Activated CD8-positive, alpha-beta memory T cell treated with anti-CD3 and anti-CD28 coated beads, Interleukin-2, amount 10 ng/mL, durations not matched to agents 7 days and 5 days (primary cell): ENCODE data around the gene KCNK6. TPM values are rescaled to one million over a fixed set of nuclear protein-coding genes. Genes with fewer than 3 reads are reported as not detected.
A peak's percentile ranks its signal among the peaks of the same experiment; 100 is the strongest.
"Not testable (repeated sequence)": the region's sequence is repeated elsewhere in the genome, so short reads cannot be mapped to it uniquely, and the experiment has no call there.

Experiments used
- ATAC-seq: fragments of 150-1000 bp; cut with Tn5 transposase; one replicate; pipeline ENCODE4 v1.10.0; 2021; ENCODE audit warnings: moderate library complexity
- CTCF ChIA-PET: fragments of 350-600 bp; sonication (Branson Sonifier 250); formaldehyde crosslinking; loops from one replicate; lab custom pipeline; 2021; ENCODE audit warnings: antibody characterized with exemption; lab: Charles Lee
- DNase-seq: peaks from one replicate; pipeline ENCODE4 v3.0.0-alpha.2; 2020
- H3K27ac Mint-ChIP-seq: one replicate; pipeline ENCODE4 v1.8.0; 2021; ENCODE audit warnings: mild to moderate bottlenecking, mixed read lengths
- H3K27me3 Mint-ChIP-seq: one replicate; pipeline ENCODE4 v1.8.0; 2021; ENCODE audit warnings: mixed read lengths
- H3K36me3 Mint-ChIP-seq: one replicate; pipeline ENCODE4 v1.8.0; 2021; ENCODE audit warnings: mild to moderate bottlenecking, mixed read lengths
- H3K4me1 Mint-ChIP-seq: one replicate; pipeline ENCODE4 v1.8.0; 2021; ENCODE audit warnings: mixed read lengths
- H3K4me3 Mint-ChIP-seq: one replicate; pipeline ENCODE4 v1.8.0; 2021; ENCODE audit warnings: mild to moderate bottlenecking, moderate library complexity, mixed read lengths
- H3K9me3 Mint-ChIP-seq: one replicate; pipeline ENCODE4 v1.8.0; 2022; ENCODE audit warnings: low read depth, mixed read lengths
- total RNA-seq, 2 experiments: library from RNA; stranded (reverse); gene quantifications; one replicate each; pipeline ENCODE4 v1.2.3, GENCODE V29; 2021

The KCNK6 gene
- total RNA-seq, 2 experiments from 2014 or later, result 10.8 to 13.5 TPM

- Mint-ChIP-seq H3K4me1 (peaks cover 20% of the 10 kb centered on the region), H3K36me3 (no peaks in the 10 kb centered on the region), H3K9me3 (no peaks in the 10 kb centered on the region), H3K27me3 (peaks cover 28% of the 10 kb centered on the region), H3K4me3 (peak overlapping the region; percentile 82), H3K27ac (peak overlapping the region; percentile 56)
- ATAC-seq (peak; percentile 80), DNase-seq (peak; percentile 94)
- CTCF ChIA-PET, result interaction anchor here (0.7 to 2.1 kb wide), 5 partner anchors 12 to 372 kb away, joined by 3 to 8 read pairs (median 3); partner anchors contain the start of genes CATSPERG and PSMD8
These were observed 42.7 kb downstream of the KCNK6 start for GRCh38 chr19:38362076-38362945.

DNA sequence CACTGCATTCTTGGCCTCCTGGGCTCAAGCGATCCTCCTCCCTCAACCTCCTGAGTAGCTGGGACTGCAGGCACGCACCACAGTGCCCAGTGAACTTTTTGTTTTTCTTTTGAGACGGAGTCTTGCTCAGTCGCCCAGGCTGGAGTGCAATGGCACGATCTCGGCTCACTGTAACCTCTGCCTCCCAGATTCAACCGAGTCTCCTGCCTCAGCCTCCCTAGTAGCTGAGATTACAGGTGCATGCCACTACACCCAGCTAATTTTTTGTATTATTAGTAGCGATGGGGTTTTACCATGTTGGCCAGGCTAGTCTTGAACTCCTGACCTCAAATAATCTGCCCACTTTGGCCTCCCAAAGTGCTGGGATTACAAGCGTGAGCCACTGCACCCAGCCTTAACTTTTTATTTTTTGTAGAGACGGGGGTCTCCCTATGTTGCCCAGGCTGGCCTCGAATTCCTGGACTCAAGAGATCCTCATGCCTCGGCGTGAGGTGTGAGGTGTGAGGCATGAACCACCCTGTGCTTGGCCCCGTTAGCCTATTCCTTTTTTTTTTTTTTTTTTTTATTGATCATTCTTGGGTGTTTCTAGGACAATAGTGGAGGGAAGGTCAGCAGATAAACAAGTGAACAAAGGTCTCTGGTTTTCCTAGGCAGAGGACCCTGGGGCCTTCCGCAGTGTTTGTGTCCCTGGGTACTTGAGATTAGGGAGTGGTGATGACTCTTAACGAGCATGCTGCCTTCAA lies 43.5 kb downstream of the KCNK6 start:
- Mint-ChIP-seq H3K4me3 (peak overlapping the region; percentile 82), H3K4me1 (peaks cover 20% of the 10 kb centered on the region), H3K27me3 (peaks cover 25% of the 10 kb centered on the region)
- CTCF ChIA-PET, result interaction anchor here (0.7 to 2.1 kb wide), 4 partner anchors 11 to 372 kb away, joined by 3 to 8 read pairs (median 5); partner anchors contain the start of genes CATSPERG and PSMD8
- not testable (repeated sequence) for H3K9me3 Mint-ChIP-seq, H3K27ac Mint-ChIP-seq, H3K36me3 Mint-ChIP-seq, DNase-seq, ATAC-seq

DNA sequence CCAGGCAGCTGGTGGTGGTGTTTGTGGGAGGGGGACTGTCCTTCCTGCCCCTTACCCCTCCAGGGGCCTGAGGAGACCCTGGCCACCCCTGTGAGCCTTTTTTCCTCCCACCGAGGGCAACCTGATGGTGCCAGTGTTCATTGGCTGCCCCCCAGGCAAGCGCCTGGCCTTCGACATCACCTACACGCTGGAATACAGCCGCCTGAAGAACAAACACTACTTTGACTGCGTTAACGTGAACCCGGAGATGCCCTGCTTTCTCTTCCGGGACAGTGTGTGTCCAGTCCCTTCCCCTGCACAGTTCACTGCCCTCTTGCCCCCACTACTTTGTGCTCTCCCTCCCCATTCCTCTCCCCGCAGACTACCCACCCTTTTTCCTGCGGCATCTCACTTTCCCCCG lies 47.4 kb downstream of the KCNK6 start:
- Mint-ChIP-seq H3K36me3 (no peaks in the 10 kb centered on the region), H3K27me3 (peaks cover 4% of the 10 kb centered on the region), H3K9me3 (no peaks in the 10 kb centered on the region), H3K4me3 (no peak overlapping the region), H3K27ac (no peak overlapping the region), H3K4me1 (peaks cover 11% of the 10 kb centered on the region)
- DNase-seq (no peak), ATAC-seq (no peak)
- CTCF ChIA-PET, result interaction anchor here (0.6 kb wide), 1 partner anchor 130 kb away, joined by 3 read pairs; no protein-coding TSS in a partner anchor

DNA sequence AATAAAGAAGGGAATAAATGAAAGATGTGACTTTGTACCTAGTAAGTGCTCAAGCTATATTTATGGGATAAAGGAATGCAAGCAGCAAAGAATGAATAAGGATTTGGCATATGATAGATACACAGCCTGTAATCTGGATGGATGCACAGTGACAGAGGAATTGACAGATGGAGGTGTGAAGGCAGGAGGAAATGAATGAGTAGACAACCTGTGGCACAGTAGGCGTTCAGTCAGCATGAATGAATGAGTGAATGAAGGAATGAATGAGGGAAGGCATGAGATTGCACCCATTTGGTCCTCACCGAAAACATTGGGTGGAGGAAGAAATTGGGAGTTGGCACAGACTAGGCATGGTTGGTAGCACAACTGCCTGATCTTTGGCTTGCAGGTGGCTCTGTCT lies 49.9 kb downstream of the KCNK6 start:
- CTCF ChIA-PET, result interaction anchor here (1.4 kb wide), 2 partner anchors 34 to 126 kb away, joined by 3 read pairs; partner anchors contain the start of gene CATSPERG
- peaks cover 2% of the 10 kb centered on the region for H3K4me1 Mint-ChIP-seq
- peaks cover 4% of the 10 kb centered on the region for H3K27me3 Mint-ChIP-seq
- no peak for ATAC-seq
- H3K36me3 Mint-ChIP-seq, result no peaks in the 10 kb centered on the region
- no peak for DNase-seq
- H3K9me3 Mint-ChIP-seq, result no peaks in the 10 kb centered on the region
- no peak overlapping the region for H3K27ac Mint-ChIP-seq
- no peak overlapping the region for H3K4me3 Mint-ChIP-seq

- Mint-ChIP-seq H3K36me3 (no peaks in the 10 kb centered on the region), H3K4me1 (peaks cover 6% of the 10 kb centered on the region), H3K9me3 (no peaks in the 10 kb centered on the region), H3K4me3 (no peak overlapping the region), H3K27ac (no peak overlapping the region), H3K27me3 (peaks cover 4% of the 10 kb centered on the region)
- DNase-seq (no peak), ATAC-seq (no peak)
- CTCF ChIA-PET, result interaction anchor here (1.4 kb wide), 1 partner anchor 126 kb away, joined by 3 read pairs; no protein-coding TSS in a partner anchor
These were observed 50.7 kb downstream of the KCNK6 start for GRCh38 chr19:38370299-38370698.

DNA sequence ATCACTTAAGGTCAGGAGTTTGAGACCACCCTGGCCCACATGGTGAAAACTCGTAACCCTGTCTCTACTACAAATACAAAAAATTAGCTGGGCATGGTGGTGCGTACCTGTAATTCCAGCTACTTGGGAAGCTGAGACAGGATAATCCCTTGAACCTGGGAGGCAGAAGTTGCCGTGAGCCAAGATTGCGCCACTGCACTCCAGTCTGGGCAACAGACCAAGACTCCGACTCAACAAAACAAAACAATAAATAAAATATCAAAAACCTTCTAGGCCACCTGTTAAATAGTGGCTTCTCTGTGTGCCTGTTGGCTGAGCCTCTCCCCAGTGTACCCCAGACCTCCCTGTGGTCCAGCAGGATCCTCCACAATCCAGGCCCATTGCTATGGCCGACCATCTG lies 51.4 kb downstream of the KCNK6 start:
- CTCF ChIA-PET, result interaction anchor here (1.4 kb wide), 1 partner anchor 127 kb away, joined by 3 read pairs; no protein-coding TSS in a partner anchor
- Mint-ChIP-seq H3K4me1 (peaks cover 14% of the 10 kb centered on the region), H3K27ac (no peak overlapping the region), H3K4me3 (no peak overlapping the region), H3K27me3 (peaks cover 4% of the 10 kb centered on the region), H3K9me3 (no peaks in the 10 kb centered on the region), H3K36me3 (peaks cover 1% of the 10 kb centered on the region)
- ATAC-seq (no peak), DNase-seq (no peak)

- CTCF ChIA-PET, result interaction anchor here (0.7 to 3.9 kb wide), 24 partner anchors 11 to 557 kb away, joined by 3 to 46 read pairs (median 4); partner anchors contain the start of genes CATSPERG, FAM98C, GGN and MRPS12
- Mint-ChIP-seq H3K36me3 (peaks cover 7% of the 10 kb centered on the region), H3K4me1 (peaks cover 22% of the 10 kb centered on the region), H3K27ac (peak overlapping the region; percentile 98), H3K27me3 (peaks cover 4% of the 10 kb centered on the region), H3K4me3 (peak overlapping the region; percentile 98), H3K9me3 (no peaks in the 10 kb centered on the region)
- ATAC-seq, result no peak
- DNase-seq, result no peak
These were observed 54.3 kb downstream of the KCNK6 start for GRCh38 chr19:38373907-38374331.

DNA sequence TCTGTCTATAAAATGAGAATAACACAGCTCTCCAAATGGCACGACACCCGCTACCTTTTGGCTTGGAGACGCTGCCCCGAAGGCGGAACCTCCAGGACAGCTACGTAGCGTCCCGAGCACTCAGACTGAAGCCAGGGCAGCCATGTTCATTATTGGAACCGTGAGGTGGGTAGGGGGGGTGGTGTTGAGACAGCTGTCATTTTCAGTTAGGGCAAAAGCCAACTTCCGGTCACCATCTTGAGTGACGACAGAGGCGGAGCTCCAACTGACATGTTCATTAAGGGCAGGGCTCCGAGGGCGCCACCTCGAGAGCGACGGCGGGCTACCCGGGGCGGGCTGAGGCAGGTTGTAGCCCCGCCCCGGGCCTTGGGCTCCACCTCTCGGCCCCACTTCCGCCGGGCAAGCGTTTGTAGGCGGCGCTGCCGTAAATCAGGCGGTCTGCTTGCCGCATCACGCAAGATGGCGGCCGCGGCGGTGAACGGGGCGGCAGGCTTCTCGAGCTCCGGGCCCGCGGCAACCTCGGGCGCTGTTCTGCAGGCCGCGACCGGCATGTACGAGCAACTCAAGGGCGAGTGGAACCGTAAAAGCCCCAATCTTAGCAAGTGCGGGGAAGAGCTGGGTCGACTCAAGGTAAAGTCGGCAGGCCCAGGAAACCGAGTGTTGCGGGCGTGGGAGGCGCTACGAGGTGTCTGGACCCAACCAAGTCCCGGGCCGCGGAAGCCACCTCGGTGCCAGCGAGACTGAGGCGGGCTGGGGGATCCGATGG lies 54.9 kb downstream of the KCNK6 start, which contains the start of gene PSMD8:
TSS of gene PSMD8 (plus strand) at position 240 of the 766 bp plus-strand sequence. CDS start at position 271, 31 bp downstream.
- Mint-ChIP-seq H3K36me3 (peaks cover 9% of the 10 kb centered on the region), H3K4me1 (peaks cover 22% of the 10 kb centered on the region), H3K9me3 (no peaks in the 10 kb centered on the region), H3K27me3 (peaks cover 4% of the 10 kb centered on the region), H3K4me3 (peak within 1 kb of the TSS; percentile 98), H3K27ac (peak within 1 kb of the TSS; percentile 98)
- peak; percentile 99 for ATAC-seq
- CTCF ChIA-PET, result interaction anchor here (0.7 to 3.9 kb wide), 24 partner anchors 12 to 556 kb away, joined by 3 to 46 read pairs (median 4); partner anchors contain the start of genes CATSPERG, FAM98C, GGN and MRPS12
- peak; percentile 100 for DNase-seq

GRCh38 chr19:38375098-38375493 lies 55.5 kb downstream of the KCNK6 start:
- Mint-ChIP-seq H3K27ac (peak overlapping the region; percentile 98), H3K4me3 (peak overlapping the region; percentile 98), H3K27me3 (peaks cover 4% of the 10 kb centered on the region), H3K4me1 (peaks cover 22% of the 10 kb centered on the region), H3K36me3 (peaks cover 10% of the 10 kb centered on the region), H3K9me3 (no peaks in the 10 kb centered on the region)
- CTCF ChIA-PET, result interaction anchor here (1.1 to 3.9 kb wide), 10 partner anchors 13 to 555 kb away, joined by 3 to 46 read pairs (median 6); partner anchors contain the start of genes CATSPERG, FAM98C, GGN and MRPS12
- DNase-seq (no peak), ATAC-seq (no peak)

- Mint-ChIP-seq H3K4me3 (peak overlapping the region; percentile 98), H3K27me3 (no peaks in the 10 kb centered on the region), H3K36me3 (peaks cover 12% of the 10 kb centered on the region), H3K27ac (no peak overlapping the region), H3K4me1 (peaks cover 22% of the 10 kb centered on the region), H3K9me3 (no peaks in the 10 kb centered on the region)
- DNase-seq (no peak), ATAC-seq (no peak)
- CTCF ChIA-PET, result interaction anchor here (2.3 to 3.9 kb wide), 4 partner anchors 12 to 555 kb away, joined by 9 to 46 read pairs (median 19); partner anchors contain the start of genes CATSPERG, FAM98C, GGN and MRPS12
These were observed 56.1 kb downstream of the KCNK6 start for GRCh38 chr19:38375748-38376147.

GRCh38 chr19:38376576-38376975 lies 56.9 kb downstream of the KCNK6 start:
- Mint-ChIP-seq H3K36me3 (peaks cover 18% of the 10 kb centered on the region), H3K27ac (peak overlapping the region; percentile 16), H3K9me3 (no peaks in the 10 kb centered on the region), H3K4me1 (peaks cover 22% of the 10 kb centered on the region), H3K27me3 (no peaks in the 10 kb centered on the region), H3K4me3 (no peak overlapping the region)
- ATAC-seq, result no peak
- CTCF ChIA-PET, result interaction anchor here (1.0 to 3.9 kb wide), 2 partner anchors 26 to 40 kb away, joined by 4 to 46 read pairs; partner anchors contain the start of genes CATSPERG and FAM98C
- DNase-seq, result no peak

DNA sequence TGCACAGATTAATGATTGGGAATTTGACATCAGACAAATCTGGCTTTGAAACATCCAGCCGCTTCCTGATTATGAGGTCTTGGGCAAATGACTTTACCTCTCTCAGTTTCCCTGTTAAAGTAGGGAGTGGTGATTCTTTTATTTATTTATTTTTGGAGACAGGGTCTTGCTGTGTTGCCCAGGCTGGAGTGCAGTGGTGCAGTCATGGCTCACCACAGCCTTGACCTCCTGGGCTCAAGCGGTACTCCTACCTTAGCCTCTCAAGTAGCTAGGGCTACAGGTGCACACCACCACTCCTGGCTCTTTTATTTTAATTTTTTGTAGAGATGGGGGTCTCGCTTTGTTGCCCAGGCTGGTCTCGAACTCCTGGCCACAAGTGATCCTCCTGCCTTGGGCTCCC lies 57.4 kb downstream of the KCNK6 start:
- no peak for DNase-seq
- Mint-ChIP-seq H3K27me3 (no peaks in the 10 kb centered on the region), H3K4me1 (peaks cover 22% of the 10 kb centered on the region), H3K4me3 (no peak overlapping the region), H3K27ac (no peak overlapping the region), H3K36me3 (peaks cover 23% of the 10 kb centered on the region), H3K9me3 (no peaks in the 10 kb centered on the region)
- ATAC-seq, result no peak
- CTCF ChIA-PET, result interaction anchor here (1.0 to 1.3 kb wide), 2 partner anchors 10 to 26 kb away, joined by 4 read pairs; partner anchors contain the start of genes FAM98C and GGN
